Measurements from ENCODE around the gene DUSP16.

DUSP16 gene

DNA sequence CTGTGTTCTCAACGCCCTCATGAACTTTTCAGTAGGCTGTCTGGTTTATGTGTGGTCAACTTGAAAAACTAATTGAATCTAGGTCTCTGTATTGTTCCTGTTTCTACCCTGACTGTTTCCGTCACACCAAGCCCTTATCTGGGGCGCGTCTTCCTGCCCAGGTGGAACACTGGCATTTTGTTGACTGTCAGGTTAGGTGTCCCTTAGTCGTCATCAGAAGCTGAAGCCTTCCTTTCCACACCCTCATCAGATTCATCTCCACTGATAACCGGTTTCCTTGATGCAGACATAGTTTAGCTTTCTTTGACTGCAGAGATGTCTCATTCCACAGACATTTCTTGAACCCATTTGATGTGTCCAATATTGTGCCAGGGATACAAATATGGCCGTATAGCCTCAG lies 96.5 kb downstream of the DUSP16 start:
- peak in 2 of 4 experiments; percentile 24 to 30 for DNase-seq

DNA sequence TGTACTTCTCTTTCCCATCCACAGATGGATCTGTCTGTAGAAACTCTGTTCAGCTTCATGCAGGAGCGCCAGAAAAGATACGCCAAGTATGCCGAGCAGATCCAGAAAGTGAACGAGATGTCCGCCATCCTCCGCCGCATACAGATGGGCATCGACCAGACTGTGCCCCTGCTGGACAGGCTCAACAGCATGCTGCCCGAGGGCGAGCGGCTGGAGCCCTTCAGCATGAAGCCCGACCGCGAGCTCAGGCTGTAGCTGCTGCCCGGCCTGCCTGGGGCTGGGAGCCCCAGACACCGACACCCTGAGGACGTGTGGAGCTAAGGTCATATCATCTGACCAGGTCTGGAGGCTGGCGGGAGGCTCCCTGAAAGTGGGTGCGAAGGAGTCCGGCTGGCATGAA lies 97.1 kb downstream of the DUSP16 start:
- DNase-seq = no peak

DNA sequence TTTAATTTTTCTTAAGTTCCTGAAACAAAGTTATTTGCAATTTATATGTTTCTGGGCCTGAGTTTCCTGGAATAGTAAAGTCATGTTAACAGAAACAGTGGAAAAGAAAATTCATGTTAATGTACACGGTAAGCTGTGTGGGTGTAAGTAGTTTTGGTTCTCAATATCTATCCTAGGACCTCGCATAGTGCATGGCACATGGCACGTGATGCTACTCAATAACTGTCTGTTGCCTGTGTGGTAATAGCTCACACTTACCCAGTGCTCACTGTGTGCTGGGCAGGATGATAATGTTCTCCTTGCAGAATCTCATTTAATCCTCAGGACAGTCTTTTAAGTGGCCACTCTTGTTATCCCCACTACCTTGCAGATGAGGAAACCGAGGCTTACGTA lies 100.7 kb downstream of the DUSP16 start:
- no peak for DNase-seq

DNA sequence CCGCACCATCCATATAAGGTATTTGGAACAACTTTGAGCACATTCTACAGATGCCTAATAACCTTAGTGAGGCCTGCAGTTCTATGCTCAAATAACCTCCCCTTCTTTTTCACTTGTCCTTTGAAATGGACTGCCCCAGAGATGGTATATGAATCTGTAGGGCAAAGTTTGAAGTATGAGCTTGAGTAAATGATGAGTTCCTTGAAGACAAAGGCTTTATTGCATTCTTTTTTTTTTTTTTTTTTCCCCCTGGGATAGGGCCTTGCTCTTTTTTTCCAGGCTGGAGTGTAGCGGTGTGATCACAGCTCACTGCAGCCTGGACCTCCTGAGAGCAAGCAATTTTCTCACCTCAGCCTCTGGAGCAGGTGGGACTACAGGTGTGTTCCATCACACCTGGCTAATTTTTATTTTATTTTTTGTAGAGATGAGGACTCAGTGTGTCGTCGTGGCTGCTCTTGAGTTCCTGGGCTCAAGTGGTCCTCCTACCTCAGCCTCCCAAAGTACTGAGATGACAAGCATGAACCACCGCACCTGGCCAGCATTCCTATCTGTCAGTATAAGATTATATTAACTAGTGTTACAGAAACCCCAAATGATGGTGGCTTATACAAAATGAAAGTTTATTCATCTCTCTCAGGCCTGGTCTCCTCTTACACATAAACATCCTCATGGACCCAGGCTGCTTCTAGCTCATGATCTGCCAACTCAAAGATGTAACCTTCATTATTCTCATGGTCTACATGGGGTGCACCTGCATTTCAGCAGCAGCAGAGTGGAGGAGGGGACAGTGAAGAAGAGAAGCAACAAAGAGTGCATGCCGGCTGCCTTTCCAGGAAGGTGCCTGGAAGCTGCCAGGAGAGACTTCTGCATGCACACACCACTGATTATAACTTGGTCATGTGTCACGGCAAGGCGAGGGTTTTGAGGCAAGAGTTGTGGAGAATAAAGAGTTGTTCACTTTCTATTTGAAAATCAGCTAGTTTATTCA lies 101.4 kb downstream of the DUSP16 start:
- no peak for DNase-seq

DNA sequence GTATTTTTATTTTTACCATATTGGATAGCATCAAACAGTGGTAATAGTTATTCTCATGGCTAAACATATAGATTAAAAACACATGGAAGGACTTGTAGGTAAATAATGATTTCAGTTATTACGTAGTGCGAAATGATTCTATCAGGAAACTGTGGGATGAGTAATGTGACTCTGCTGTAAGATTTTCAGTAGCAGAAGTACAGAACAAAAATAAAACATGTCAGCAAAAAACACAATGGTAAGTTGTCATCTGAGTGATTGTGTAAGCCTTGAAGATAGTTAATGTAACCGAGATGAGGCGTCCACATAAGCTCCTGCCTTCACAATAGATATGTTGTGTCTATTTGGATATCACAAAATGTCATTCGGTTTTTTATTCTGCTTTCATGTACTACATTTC lies 106.0 kb downstream of the DUSP16 start:
- no peak for DNase-seq

DNA sequence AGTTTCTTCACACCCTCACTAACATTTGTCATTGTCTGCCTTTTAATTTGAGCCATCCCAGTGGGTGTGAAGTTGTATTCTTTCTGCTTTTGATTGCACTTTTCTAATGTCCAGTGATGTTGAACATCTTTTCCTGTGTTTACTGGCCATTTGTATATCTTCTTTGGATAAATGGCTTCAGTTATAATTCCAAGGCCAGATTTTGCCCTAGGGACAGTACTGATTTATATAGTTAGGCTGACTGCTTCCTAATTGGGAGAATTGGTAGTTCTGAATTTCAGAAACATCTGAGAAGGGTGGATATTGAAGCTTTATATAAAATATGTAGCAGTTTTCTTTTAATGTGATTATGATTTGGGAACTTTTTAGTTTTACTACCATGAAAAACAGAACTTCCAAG lies 108.3 kb downstream of the DUSP16 start:
- DNase-seq = no peak

DNA sequence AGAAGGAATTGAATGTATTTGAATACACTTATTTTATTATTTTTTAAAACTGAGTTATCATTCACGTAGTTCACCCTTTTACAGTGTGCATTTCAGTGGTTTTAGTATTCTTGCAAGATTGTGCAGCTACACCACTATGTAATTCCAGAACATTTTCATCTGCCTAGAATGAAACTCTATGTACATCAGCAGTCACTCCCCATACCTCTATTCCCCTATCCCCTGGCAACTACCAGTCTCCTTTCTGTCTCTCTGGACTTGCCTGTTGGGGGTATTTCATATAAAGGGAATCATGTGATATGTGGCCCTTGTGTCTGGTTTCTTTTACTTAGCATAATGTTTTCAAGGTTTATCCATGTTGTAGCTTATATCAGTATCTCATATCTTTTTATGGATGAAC lies 109.0 kb downstream of the DUSP16 start:
- DNase-seq = no peak

DNA sequence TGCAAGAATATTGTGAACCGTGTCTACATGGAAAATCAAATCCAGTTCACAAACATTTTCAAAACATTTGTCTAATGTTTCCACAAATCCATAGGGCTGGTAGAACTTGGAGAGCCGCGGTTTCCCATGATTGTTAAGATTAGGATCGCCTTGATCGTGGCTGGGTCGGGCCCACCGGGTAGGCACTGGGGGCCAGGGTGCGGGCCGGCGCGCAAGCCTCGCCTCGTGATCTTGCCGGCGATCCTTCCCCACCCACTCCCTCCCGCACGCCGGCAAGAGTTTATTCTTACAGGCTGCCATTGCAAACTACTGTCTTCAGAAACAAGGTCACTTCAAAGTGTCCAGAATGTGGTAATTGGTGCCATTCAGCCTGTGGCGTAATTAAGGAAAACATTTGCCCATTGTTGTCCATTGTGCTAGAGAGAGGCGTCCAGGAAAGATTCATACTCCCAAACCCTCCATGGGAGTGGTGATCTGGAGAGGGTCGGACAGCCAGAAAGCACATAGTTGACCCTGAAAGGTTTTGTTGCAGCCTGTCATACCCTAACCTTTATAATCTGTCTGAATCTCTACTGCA lies 110.2 kb downstream of the DUSP16 start:
- DNase-seq = no peak

DNA sequence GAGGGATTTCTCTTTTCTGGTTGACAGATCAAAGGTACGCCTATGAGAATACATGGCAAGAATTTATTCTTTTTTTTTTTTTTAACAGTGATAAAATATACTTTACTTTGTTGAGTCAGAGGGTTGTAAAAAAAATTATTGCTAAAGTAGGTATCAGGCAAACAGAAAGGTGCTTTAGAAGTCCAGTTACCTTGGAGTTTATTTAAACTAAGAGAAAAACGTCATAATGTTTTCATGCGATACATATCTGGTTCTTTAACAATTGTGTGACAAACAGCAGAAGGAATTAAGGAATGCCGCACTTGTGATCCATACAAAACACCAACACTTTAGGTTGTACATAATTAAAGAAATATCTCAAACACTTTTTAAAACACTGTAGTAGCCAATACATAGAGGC lies 111.6 kb downstream of the DUSP16 start:
- DNase-seq = no peak

DNA sequence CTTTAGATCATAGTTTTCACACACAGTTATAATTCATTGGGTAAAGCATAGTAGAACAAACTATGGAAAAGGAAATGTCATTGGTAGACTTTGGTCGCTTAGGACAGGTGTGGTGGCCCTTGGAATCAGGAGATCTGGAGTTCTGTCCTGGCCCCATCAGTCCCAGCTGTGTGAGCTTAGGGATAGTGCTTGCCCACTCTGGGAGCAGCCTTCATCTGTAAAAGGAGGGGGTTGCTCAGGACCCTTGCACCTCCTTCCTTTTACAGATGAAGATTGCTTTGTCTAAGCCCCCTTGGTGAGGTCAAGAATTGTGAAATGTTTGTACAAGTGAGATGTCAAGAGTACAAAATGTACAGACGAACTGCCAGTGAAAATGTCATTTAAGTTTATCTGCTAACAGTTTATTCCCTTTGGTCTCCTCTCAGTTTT lies 112.6 kb downstream of the DUSP16 start:
- no peak for DNase-seq

DNA sequence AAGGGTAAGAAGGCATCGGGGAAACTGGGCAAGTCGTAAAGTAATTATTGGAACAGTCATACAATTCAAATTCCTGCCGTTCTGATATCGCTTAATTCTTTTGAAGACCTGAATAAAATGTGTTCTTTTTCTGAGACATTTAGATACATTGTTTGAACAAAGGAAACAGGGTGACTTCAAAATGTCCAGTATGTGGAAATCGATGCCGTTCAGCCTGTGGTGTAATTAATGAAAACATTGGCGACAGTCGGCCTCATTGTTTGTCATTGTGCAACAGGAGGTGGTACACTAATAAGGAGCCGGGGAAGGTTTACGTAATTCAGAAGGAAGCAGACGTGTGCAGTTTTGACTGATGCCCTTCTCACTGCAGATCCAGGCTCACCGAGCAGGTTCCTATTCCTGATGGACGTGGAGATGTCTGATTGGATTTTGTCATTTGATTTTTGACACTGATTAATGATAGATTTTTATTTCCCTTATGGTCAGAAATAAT lies 113.1 kb downstream of the DUSP16 start:
- no peak for DNase-seq

DNA sequence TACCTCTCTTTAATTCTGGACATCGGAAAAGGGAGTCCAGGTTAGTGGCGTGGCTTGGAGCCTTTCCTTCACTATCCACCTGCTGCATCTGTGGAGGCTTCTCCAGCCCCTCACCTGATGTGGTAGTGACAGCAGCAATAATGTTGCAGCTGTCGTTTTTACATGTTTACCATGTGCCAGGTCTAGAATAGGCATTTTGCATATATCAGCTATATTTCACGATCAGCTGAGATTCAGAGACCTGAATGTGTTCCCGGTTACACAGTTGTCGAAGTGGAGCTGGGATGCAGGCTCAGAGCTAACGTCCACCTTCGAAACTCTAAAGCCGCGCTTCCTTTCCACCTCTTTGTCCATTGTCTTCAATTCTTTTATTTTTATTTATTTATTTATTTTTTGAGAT lies 114.8 kb downstream of the DUSP16 start:
- no peak for DNase-seq

DNA sequence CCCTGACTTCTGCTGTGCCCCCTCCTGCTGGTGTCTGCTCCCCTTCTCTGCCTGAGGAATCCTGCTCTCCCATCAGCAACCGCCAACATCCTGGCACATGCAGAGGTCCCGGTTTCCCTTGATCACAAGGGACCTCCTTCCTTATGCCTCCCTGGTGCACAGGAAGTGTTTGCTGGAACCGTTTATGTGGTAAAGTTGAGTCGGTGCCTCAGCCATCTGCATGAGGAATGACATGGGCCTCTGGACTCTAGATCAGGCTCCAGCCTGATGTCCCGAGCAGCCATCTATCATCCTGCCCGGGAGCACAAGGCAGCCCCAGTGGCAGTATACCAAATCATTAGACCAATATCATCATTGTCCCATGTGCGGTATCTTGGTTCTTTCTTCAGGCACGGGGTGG lies 115.4 kb downstream of the DUSP16 start:
- no peak for DNase-seq

DNA sequence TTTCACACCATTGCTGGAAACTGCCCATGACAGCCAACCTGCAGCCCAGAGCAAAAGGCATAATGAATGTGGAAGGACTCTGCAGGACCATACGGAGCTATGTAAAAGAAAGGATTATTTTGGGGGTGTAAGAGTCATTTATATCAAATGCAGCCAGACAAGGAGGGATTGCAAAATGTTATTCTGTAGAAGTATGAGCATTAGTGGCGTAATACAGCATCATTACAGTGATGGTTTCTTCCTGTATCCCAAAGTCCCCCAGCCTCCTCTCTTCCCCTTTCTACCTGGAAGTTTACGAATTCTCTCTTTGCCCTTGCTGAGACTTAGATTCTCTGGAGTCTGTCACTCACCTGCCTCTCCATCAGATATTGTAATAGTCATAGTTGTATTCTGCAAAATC lies 115.9 kb downstream of the DUSP16 start:
- DNase-seq = no peak

DNA sequence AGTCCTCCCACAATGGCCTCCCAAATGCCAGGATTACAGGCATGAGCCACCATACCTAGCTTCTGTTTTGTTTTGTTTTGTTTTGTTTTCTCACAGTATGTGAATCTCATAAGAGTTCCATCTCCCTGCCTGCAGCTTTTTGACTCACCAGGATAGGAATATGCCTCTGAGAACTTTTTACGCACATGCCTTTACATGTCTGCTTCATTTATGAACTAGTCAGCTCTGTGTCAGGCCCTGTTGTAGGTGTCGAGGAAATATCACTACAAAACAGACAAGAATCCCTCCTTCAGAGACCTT lies 116.8 kb downstream of the DUSP16 start:
- DNase-seq = no peak

DNA sequence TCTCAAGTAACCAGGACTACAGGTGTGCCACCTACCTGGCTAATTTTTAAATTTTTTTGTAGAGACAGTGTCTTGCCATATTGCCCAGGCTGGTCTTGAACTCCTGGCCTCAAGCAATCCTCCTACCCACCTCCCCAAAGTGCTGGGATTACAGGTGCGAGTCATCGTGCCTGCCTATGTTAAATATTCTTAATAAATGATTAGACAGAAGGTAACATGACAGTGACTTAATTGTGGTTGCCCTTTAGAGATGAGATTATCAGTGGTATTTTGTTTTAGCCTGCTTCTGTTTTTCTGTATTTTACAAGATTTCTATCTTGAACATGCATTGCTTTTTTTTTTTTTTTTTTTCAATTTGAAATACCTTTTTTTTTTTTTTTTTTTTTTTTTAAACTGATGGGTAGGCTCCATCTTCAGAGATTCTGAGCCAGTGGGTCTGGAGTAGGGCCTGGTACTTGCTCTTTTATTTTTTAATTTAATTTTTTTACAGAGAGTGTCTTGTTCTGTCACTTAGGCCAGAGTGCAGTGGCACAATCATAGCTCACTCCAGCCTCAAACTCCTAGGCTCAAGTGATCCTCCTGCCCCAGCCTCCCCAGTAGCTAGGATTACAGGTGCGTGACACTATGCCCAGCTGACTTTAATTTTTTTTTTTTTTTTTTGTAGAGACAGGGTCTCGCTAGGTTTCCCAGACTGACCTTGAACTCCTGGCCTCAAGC lies 117.3 kb downstream of the DUSP16 start:
- no peak for DNase-seq

DNA sequence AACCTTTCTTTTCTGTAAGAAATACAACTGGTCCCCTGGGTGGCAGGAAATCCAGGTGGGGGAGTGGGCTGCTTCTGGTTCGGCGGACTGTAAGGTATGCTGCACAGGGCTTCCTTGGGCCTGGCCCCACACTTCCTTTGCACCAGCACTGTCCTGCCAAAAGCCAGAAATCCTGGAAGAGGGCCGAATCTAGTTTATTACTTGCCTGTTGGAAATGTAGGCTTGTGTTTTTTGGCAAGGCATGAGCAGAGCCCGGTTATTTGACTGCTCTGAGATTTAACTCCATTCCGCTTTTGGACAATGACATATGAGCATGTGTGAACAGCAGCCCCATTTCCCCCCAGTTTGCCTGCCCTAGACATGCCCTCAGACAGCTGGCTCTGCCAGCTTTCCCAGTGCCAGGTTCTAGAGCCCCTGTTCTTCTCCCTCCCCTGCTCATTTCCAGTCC lies 119.2 kb downstream of the DUSP16 start:
- no peak for DNase-seq

DNA sequence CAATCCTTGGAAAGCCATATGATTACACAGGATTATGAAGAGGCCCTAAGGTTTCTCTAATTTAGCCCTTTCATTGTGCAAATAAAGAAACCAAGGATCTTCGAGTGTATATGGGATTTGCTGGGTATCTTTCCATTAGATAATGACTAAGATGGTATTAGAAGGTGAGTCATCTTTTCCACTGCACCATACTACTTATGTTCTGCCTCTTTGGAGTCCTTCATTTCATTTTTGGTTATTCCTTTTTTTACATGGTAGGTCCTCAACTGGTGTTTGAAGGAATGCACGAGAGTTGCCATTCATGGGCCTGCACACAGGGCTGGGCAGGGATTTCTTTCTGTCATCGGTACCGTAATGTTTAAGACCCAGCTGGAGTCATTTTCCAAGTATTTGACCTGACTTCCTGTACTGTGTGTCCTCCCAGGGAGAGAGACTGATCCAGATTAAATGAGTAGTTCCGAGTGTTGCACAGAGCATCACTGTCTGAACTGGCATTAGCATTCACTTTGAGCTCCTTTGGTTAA lies 120.1 kb downstream of the DUSP16 start:
- DNase-seq = no peak

DNA sequence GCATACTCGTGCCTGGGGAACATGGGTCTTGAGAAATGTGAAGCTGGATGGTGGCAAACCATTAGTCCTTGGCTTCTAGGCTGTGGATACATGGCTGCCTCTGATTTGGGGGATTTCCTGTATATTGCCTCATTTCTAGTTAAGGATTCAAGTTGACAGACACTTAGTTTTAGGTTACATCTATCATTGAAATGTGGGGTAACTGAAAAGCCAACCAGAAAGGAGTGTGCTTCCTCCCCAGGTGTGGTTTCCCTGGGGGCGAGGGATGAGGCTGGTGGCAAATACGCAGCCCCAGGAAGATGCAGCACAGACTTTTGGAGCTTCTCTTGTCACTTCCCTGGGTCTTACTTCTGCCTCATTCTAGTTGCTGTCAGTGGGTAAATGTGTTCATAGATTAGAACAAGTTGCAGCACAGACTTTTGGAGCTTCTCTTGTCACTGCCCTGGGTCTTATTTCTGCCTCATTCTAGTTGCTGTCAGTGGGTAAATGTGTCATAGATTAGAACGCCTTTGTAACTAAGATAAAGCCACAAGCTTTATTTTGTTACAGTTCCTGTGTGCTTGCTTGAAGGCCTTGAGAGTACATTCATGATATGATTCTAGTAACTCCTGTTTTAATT lies 120.7 kb downstream of the DUSP16 start:
- DNase-seq = peak in 1 of 4 experiments; percentile 11

DNA sequence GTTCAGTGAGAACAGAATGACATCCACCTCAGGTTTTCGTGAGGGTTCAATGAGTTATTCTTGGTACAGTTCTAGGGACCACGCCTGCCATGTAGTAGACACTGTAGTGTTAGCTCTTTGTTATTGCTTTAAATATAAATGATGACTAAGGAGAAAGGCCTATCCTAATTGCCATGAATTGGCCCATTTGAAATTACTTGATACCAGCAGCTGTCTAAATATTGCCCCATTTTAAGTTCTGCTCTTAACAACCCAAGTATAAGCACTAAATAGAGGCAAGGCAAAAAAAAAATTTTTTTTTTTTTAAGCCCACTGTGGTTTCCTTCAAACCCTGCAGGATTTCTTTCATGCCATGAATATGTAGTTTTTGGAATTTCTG lies 121.2 kb downstream of the DUSP16 start:
- no peak for DNase-seq

DNA sequence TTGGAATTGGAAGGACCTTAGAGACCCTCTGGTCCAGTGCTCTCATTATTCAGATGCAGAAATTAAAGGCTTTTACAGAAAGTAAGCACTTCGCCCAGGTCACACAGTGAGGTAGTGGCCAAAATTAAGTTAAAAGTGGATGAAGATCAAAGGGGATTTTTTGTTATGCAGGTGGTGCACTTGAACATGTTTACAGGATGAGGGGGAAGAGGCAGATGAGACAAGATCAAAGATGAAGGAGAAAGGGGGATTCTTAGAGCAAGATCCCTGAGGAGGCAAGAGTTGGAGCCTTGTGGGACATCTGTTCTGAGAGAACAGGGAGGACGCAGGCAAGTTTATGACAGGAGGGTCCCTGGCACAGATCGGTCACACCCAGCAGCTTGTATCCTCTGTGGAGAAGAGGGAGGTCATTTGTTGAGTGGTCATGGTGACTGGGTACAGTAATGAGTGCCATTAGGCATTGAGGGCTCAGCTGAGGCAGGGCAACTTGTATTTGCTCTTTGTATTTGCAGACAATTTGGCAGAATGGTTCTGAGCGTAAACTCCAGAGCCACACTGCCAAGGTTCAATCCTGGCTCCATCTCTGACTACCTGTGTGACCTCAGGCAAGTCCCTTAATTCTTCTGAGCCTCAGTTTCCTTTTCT lies 121.8 kb downstream of the DUSP16 start:
- DNase-seq = no peak

DNA sequence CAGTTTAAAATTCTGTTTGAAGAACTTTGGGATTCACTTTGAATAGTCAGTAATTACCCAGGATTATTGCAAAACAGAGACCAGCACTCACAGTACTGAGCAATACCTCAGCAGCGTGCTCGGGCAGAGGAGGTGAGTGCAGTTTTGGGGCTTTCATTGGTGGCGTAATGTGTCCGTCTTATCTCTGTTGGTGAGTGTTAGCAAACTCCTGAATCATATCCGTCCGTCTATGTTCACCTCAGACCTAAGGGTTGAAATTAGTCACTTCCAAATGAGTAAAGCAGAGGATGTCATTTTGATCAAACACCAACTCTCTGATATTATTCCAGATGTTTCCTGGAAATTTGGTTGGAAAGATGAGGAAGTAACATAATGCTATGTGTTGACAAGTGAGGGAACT lies 123.0 kb downstream of the DUSP16 start:
- peak in 3 of 4 experiments; percentile 20 to 30 (median 25) for DNase-seq
